Measurements from ENCODE around the gene FAM193A.

GRCh38 chr4:2512396-2513135 lies 23.9 kb upstream of the FAM193A start:
- TF ChIP-seq EGR1 (IDR thresholded peaks at IDR 0.05) = no peak
- TF ChIP-seq YY1 (IDR thresholded peaks at IDR 0.05; ENCODE audit: low read depth) = no peak
- TF ChIP-seq MAX (IDR thresholded peaks at IDR 0.05) = no peak
- TF ChIP-seq CEBPB (IDR thresholded peaks at IDR 0.05) = no peak

Measured in Ishikawa (cell line).